SK-N-SH (cell line): Measurements from ENCODE around the gene TSSK6. TPM values are rescaled to one million over a fixed set of nuclear protein-coding genes. Genes with fewer than 3 reads are reported as not detected.

Experiments used
- CTCF ChIA-PET: fragments of 300-600, 350-600 bp; formaldehyde crosslinking; extraction: SDS; loops from one replicate; lab custom pipeline; 2021; lab: Yijun Ruan, JAX
- POLR2A ChIA-PET: fragments of 350-600 bp; sonication (Branson Sonifier 250); formaldehyde crosslinking; extraction: SDS; loops from one replicate; lab custom pipeline; 2020; ENCODE audit warnings: antibody characterized with exemption, inconsistent platforms; lab: Yijun Ruan, JAX
- DNase-seq: peaks from one replicate; pipeline ENCODE4 v3.0.0; 2012
- H2AFZ ChIP-seq: fragments of 200-600 bp; sonication (generic); 2 replicates; pipeline ENCODE4 v1.8.1; 2016; ENCODE audit warnings: antibody characterized with exemption, mild to moderate bottlenecking, low read depth
- H3F3A ChIP-seq: fragments of 200-600 bp; sonication (generic); replicated peaks from 2 replicates; pipeline ENCODE3; 2016; ENCODE audit warnings: antibody characterized with exemption, mild to moderate bottlenecking; ENCODE audit not compliant: insufficient read depth
- H3K27ac ChIP-seq, 2 experiments: fragments of 200-500 bp in 1 of 2; fragments of 200-600 bp in 1 of 2; sonication (Bioruptor generic) in 1 of 2; sonication (generic), shearing (Covaris generic) in 1 of 2; 2 replicates each; pipeline versions ENCODE4 v1.5.1 to v1.6.1; 2014 to 2016; ENCODE audit warnings: low read depth in 2 of 2, inconsistent platforms in 1 of 2, low read length in 1 of 2, mild to moderate bottlenecking in 1 of 2, mixed read lengths in 1 of 2
- H3K27me3 ChIP-seq: fragments of 200-600 bp; sonication (generic), shearing (Covaris generic); 2 replicates; pipeline ENCODE4 v1.6.1; 2016; ENCODE audit warnings: mixed run types; ENCODE audit not compliant: insufficient read depth
- H3K36me3 ChIP-seq, 2 experiments: fragments of 200-500 bp in 1 of 2; fragments of 200-600 bp in 1 of 2; sonication (Bioruptor generic) in 1 of 2; sonication (generic) in 1 of 2; replicated peaks in 1 of 2; 2 replicates each; pipeline versions ENCODE3 to v1.5.1; 2014 to 2016; ENCODE audit warnings: low read length in 1 of 2, mild to moderate bottlenecking in 1 of 2; ENCODE audit not compliant: insufficient read depth in 2 of 2, control insufficient read depth in 1 of 2
- H3K4me1 ChIP-seq, 2 experiments: fragments of 200-500 bp in 1 of 2; fragments of 200-600 bp in 1 of 2; sonication (Bioruptor generic) in 1 of 2; sonication (generic), shearing (Covaris generic) in 1 of 2; 2 replicates each; pipeline versions ENCODE4 v1.5.1 to v1.6.1; 2014 to 2016; ENCODE audit warnings: low read depth in 1 of 2, low read length in 1 of 2, mixed run types in 1 of 2; ENCODE audit not compliant: insufficient read depth in 2 of 2, control insufficient read depth in 1 of 2
- H3K4me2 ChIP-seq: fragments of 200-600 bp; sonication (generic), shearing (Covaris generic); 2 replicates; pipeline ENCODE4 v1.6.1; 2017; ENCODE audit warnings: mixed run types
- H3K4me3 ChIP-seq, 2 experiments: fragments of 200-500 bp in 1 of 2; fragments of 200-600 bp in 1 of 2; sonication (Bioruptor generic) in 1 of 2; sonication (generic), shearing (Covaris generic) in 1 of 2; 2 replicates each; pipeline versions ENCODE4 v1.5.1 to v1.8.1; 2014 to 2016; ENCODE audit warnings: low read depth in 2 of 2, inconsistent platforms in 1 of 2, low read length in 1 of 2, mild to moderate bottlenecking in 1 of 2, mixed read lengths in 1 of 2, moderate library complexity in 1 of 2
- H3K79me2 ChIP-seq: fragments of 200-600 bp; sonication (generic); 2 replicates; pipeline ENCODE4 v1.8.1; 2017; ENCODE audit warnings: mild to moderate bottlenecking; ENCODE audit not compliant: insufficient read depth
- H3K9ac ChIP-seq: fragments of 200-600 bp; sonication (generic); 2 replicates; pipeline ENCODE4 v1.6.1; 2017; ENCODE audit warnings: mixed run types
- H3K9me2 ChIP-seq: fragments of 200-600 bp; sonication (generic); 2 replicates; pipeline ENCODE4 v1.6.1; 2017; ENCODE audit warnings: mixed run types
- H3K9me3 ChIP-seq: fragments of 200-600 bp; sonication (generic); 2 replicates; pipeline ENCODE4 v1.6.1; 2017; ENCODE audit warnings: mixed run types, mild to moderate bottlenecking, moderate library complexity
- H4K20me1 ChIP-seq: fragments of 200-600 bp; sonication (generic); 2 replicates; pipeline ENCODE4 v1.6.1; 2017; ENCODE audit warnings: mild to moderate bottlenecking, mixed run types; ENCODE audit not compliant: insufficient read depth
- CTCF ChIP-seq: fragments of 200-600 bp; sonication (generic); IDR thresholded peaks from 2 replicates; pipeline ENCODE4 v1.6.1; 2017; ENCODE audit warnings: antibody characterized with exemption, mild to moderate bottlenecking, moderate library complexity
- ELF1 ChIP-seq: IDR thresholded peaks from 2 replicates; pipeline ENCODE4 v1.4.0; 2012
- EP300 ChIP-seq, 2 experiments: IDR thresholded peaks; 2 replicates each; pipeline versions ENCODE4 v1.4.0 to v1.6.1; 2012; ENCODE audit warnings: borderline replicate concordance in 1 of 2, low read depth in 1 of 2, low read length in 1 of 2
- EZH2phosphoT487 ChIP-seq: fragments of 200-600 bp; sonication (generic); IDR thresholded peaks from 2 replicates; pipeline ENCODE4 v1.6.1; 2017; ENCODE audit warnings: low read depth, mixed run types, mild to moderate bottlenecking, antibody characterized with exemption, moderate library complexity, borderline replicate concordance
- FOXJ3 ChIP-seq: sonication (generic); formaldehyde crosslinking; IDR thresholded peaks from 2 replicates; pipeline ENCODE4 v1.5.1; 2020; ENCODE audit warnings: mild to moderate bottlenecking, missing genetic modification reagents
- FOXM1 ChIP-seq: IDR thresholded peaks from 2 replicates; pipeline ENCODE4 v1.4.0; 2012; ENCODE audit warnings: low read depth, mild to moderate bottlenecking
- MAX ChIP-seq: IDR thresholded peaks from 2 replicates; pipeline ENCODE4 v1.4.0; 2012; ENCODE audit warnings: low read depth
- MXI1 ChIP-seq: IDR thresholded peaks from 2 replicates; pipeline ENCODE4 v1.6.1; 2012; ENCODE audit warnings: mild to moderate bottlenecking, low read depth, low read length, improper control_type of control experiment
- NFIC ChIP-seq: IDR thresholded peaks from 2 replicates; pipeline ENCODE4 v1.4.0; 2012; ENCODE audit warnings: borderline replicate concordance
- NRF1 ChIP-seq: IDR thresholded peaks from 2 replicates; pipeline ENCODE4 v1.6.1; 2012; ENCODE audit warnings: low read depth, mild to moderate bottlenecking, low read length
- RAD21 ChIP-seq: IDR thresholded peaks from 2 replicates; pipeline ENCODE4 v1.6.1; 2012; ENCODE audit warnings: mild to moderate bottlenecking, low read length
- RCOR1 ChIP-seq: fragments of 150-350 bp; IDR thresholded peaks from 2 replicates; pipeline ENCODE4 v1.6.1; 2017; ENCODE audit warnings: antibody characterized with exemption, low read length
- TEAD4 ChIP-seq: IDR thresholded peaks from 2 replicates; pipeline ENCODE4 v1.4.0; 2012; ENCODE audit warnings: mild to moderate bottlenecking, borderline replicate concordance; ENCODE audit not compliant: insufficient read depth
- WGBS: methylation state at CpG from one replicate; pipeline ENCODE4 v1.1.6; 2017; ENCODE audit warnings: low lambda C conversion rate; 5-methylcytosine and 5-hydroxymethylcytosine counted together
- polyA plus RNA-seq, 3 experiments: library from polyadenylated mRNA; depleted of rRNA; stranded (reverse); fragments of >200 nt; gene quantifications; 2 replicates each; pipeline ENCODE4 v1.2.3, GENCODE V29; 2012
- TF ChIP-seq, protein P1 (sequence below): IDR thresholded peaks from 2 replicates; pipeline ENCODE4 v1.4.0; 2012; ENCODE audit warnings: low read depth, borderline replicate concordance

Gene TSSK6
- polyA plus RNA-seq, 1 of the 3 experiments (the other 2 are of a cell fraction), result 3.1 TPM

DNA sequence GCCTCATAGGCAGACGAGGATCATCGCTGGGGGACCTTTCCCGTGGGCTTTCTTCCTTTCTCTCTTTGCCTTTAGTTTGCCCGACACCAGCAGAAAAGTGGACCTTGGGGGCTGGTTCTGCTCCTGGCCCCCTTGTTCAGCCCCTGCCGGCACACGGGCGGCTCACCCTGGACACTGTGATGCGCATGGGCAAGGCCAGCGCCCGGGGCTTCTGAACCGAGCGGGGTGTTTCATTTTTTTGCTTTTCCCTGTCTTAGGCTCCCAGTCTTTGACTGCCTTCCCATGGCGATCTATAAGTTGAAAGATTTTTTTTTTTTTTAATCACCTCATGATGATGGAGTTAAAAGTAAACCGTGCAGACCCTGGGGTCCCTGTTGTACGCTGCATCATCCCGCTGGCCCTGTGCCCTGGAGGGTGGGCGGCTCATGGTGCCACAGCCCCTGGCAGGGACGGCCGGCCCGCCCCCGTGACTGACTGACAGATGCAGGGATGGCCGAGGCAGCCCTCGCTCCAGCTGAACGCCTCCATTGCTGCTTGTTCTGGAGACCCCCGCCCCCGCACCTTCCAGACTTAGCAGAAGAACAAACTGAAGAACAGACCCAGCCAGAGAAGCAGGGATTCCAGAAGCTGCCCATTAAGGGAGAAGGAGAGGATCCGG, 9.6 kb downstream of the TSSK6 start:
- H2AFZ ChIP-seq, result no peak overlapping the region
- H3K9me3 ChIP-seq, result no peaks in the 10 kb centered on the region
- H3K27ac ChIP-seq, result no peak overlapping the region
- no peaks in the 10 kb centered on the region for H3K9me2 ChIP-seq
- no peak overlapping the region for H3K4me3 ChIP-seq
- H4K20me1 ChIP-seq, result no peaks in the 10 kb centered on the region
- H3K79me2 ChIP-seq, result no peaks in the 10 kb centered on the region
- DNase-seq, result no peak
- CTCF ChIA-PET, result interaction anchor here (0.9 kb wide), 1 partner anchor 10 kb away, joined by 4 read pairs; the partner anchor contains the start of gene NDUFA13
- TF ChIP-seq, protein P1, sequence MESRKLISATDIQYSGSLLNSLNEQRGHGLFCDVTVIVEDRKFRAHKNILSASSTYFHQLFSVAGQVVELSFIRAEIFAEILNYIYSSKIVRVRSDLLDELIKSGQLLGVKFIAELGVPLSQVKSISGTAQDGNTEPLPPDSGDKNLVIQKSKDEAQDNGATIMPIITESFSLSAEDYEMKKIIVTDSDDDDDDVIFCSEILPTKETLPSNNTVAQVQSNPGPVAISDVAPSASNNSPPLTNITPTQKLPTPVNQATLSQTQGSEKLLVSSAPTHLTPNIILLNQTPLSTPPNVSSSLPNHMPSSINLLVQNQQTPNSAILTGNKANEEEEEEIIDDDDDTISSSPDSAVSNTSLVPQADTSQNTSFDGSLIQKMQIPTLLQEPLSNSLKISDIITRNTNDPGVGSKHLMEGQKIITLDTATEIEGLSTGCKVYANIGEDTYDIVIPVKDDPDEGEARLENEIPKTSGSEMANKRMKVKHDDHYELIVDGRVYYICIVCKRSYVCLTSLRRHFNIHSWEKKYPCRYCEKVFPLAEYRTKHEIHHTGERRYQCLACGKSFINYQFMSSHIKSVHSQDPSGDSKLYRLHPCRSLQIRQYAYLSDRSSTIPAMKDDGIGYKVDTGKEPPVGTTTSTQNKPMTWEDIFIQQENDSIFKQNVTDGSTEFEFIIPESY, result no peak
- no peak for TF ChIP-seq ELF1
- no peak for TF ChIP-seq TEAD4
- no peak for TF ChIP-seq FOXM1
- no peak for TF ChIP-seq FOXJ3 (CRISPR knock-in tag)
- TF ChIP-seq CTCF, result no peak
- TF ChIP-seq NRF1, result no peak
- no peak for TF ChIP-seq MAX
- no peak for TF ChIP-seq MXI1
- no peak for TF ChIP-seq EZH2phosphoT487
- no peak for TF ChIP-seq NFIC
- no peak for TF ChIP-seq RAD21
- no peak for TF ChIP-seq EP300 (IDR thresholded peaks at IDR 0.05; ENCODE audit: borderline replicate concordance in 1 of 2, low read depth in 1 of 2, low read length in 1 of 2)
- TF ChIP-seq RCOR1, result no peak
- TF ChIP-seq, all 33 proteins: peak for 0
- Histone ChIP-seq H3K36me3 (peaks cover 14 to 56% of the 10 kb centered on the region in 2 experiments), H3K27me3 (no peaks in the 10 kb centered on the region), H3K4me2 (no peak overlapping the region), H3K9ac (no peak overlapping the region), H3F3A (no peaks in the 10 kb centered on the region), H3K4me1 (no peaks in the 10 kb centered on the region)
- POLR2A ChIA-PET, result no interaction called here
- 96% methylated on average over 25 of the region's 27 CpGs for WGBS
